Right atrium auricular region (tissue), 2 donors: Measurements from ENCODE around the gene TSPAN5. TPM values are rescaled to one million over a fixed set of nuclear protein-coding genes. Genes with fewer than 3 reads are reported as not detected.

Source experiments
- DNase-seq: peaks from one replicate; pipeline ENCODE4 v3.0.0-alpha.2; 2019; ENCODE audit warnings: low spot score
- H3K27ac ChIP-seq, 2 donors: fragments of 200-600 bp; sonication (generic); 1 replicate in 1 of 2; 2 replicates in 1 of 2; pipeline ENCODE4 v1.5.1; 2016 to 2019
- H3K27me3 ChIP-seq, 2 donors: fragments of 200-600 bp; sonication (generic); one replicate each; pipeline versions ENCODE4 v1.5.1 to v1.6.0; 2017 to 2019
- H3K36me3 ChIP-seq: fragments of 200-600 bp; sonication (generic); one replicate; pipeline ENCODE4 v1.5.1; 2016
- H3K4me1 ChIP-seq, 2 donors: fragments of 200-600 bp; sonication (generic); one replicate each; pipeline versions ENCODE4 v1.5.1 to v1.6.0; 2017 to 2019
- H3K4me3 ChIP-seq, 2 donors: fragments of 200-600 bp; sonication (generic); 1 replicate in 1 of 2; 2 replicates in 1 of 2; pipeline ENCODE4 v1.5.1; 2017 to 2019; ENCODE audit warnings: mild to moderate bottlenecking in 1 of 2, moderate library complexity in 1 of 2
- H3K9me3 ChIP-seq, 2 donors: fragments of 200-600 bp; sonication (generic); one replicate each; pipeline ENCODE4 v1.5.1; 2019
- CTCF ChIP-seq, 2 donors: fragments of 200-600 bp; sonication (generic); IDR thresholded peaks; one replicate each; pipeline ENCODE4 v1.5.1; 2019; ENCODE audit warnings: antibody characterized with exemption in 2 of 2
- total RNA-seq, 2 donors: library from RNA; depleted of rRNA; stranded (reverse); fragments of >200 nt; gene quantifications; one replicate each; pipeline ENCODE4 v1.1.0, GENCODE V29; 2016

Gene TSPAN5
- total RNA-seq, 2 donors from 2014 or later = 1.8 to 5.7 TPM

GRCh38 chr4:98556451-98556850, 102.0 kb downstream of the TSPAN5 start:
- Histone ChIP-seq H3K4me1 (no peaks in the 10 kb centered on the region), H3K36me3 (no peaks in the 10 kb centered on the region), H3K27ac (no peak overlapping the region), H3K27me3 (no peaks in the 10 kb centered on the region), H3K4me3 (no peak overlapping the region), H3K9me3 (no peaks in the 10 kb centered on the region)
- no peak for DNase-seq
- TF ChIP-seq CTCF (IDR thresholded peaks at IDR 0.05) = no peak

GRCh38 chr4:98555798-98556445, 102.5 kb downstream of the TSPAN5 start:
- Histone ChIP-seq H3K27me3 (no peaks in the 10 kb centered on the region), H3K27ac (no peak overlapping the region), H3K4me1 (no peaks in the 10 kb centered on the region), H3K9me3 (no peaks in the 10 kb centered on the region), H3K4me3 (no peak overlapping the region), H3K36me3 (no peaks in the 10 kb centered on the region)
- no peak for DNase-seq
- no peak for TF ChIP-seq CTCF (IDR thresholded peaks at IDR 0.05)

- peak; percentile 61 for DNase-seq
- no peaks in the 10 kb centered on the region for H3K4me1 ChIP-seq
- peak overlapping the region; percentile 21 to 39 for H3K4me3 ChIP-seq
- H3K9me3 ChIP-seq = no peaks in the 10 kb centered on the region
- H3K27ac ChIP-seq = peak overlapping the region; percentile 1 to 31
- H3K27me3 ChIP-seq = no peaks in the 10 kb centered on the region
- no peaks in the 10 kb centered on the region for H3K36me3 ChIP-seq
- TF ChIP-seq CTCF (IDR thresholded peaks at IDR 0.05) = peak in 1 of 2 donors; percentile 36
These were observed 111.4 kb downstream of the TSPAN5 start for GRCh38 chr4:98546910-98547594.

- TF ChIP-seq CTCF (IDR thresholded peaks at IDR 0.05) = no peak
- H3K9me3 ChIP-seq = no peaks in the 10 kb centered on the region
- no peaks in the 10 kb centered on the region for H3K36me3 ChIP-seq
- DNase-seq = no peak
- H3K4me1 ChIP-seq = no peaks in the 10 kb centered on the region
- H3K27ac ChIP-seq = no peak overlapping the region
- no peak overlapping the region for H3K4me3 ChIP-seq
- no peaks in the 10 kb centered on the region for H3K27me3 ChIP-seq
These were observed 113.5 kb downstream of the TSPAN5 start for GRCh38 chr4:98544818-98545414.

- TF ChIP-seq CTCF (IDR thresholded peaks at IDR 0.05) = no peak
- no peak for DNase-seq
- H3K36me3 ChIP-seq = no peaks in the 10 kb centered on the region
- no peaks in the 10 kb centered on the region for H3K4me1 ChIP-seq
- H3K9me3 ChIP-seq = no peaks in the 10 kb centered on the region
- H3K27ac ChIP-seq = no peak overlapping the region
- H3K27me3 ChIP-seq = no peaks in the 10 kb centered on the region
- no peak overlapping the region for H3K4me3 ChIP-seq
These were observed 114.1 kb downstream of the TSPAN5 start for GRCh38 chr4:98544141-98544817.
